HepG2 (cell line): ENCODE data around the gene UBAP1.

Experiments
- NFIC ChIP-seq: IDR thresholded peaks from 2 replicates; pipeline ENCODE4 v1.6.1; 2012; ENCODE audit warnings: mild to moderate bottlenecking, low read length, inconsistent platforms
- PBX3 ChIP-seq: sonication (generic); formaldehyde crosslinking; IDR thresholded peaks from 2 replicates; pipeline ENCODE4 v1.8.1; 2023; ENCODE audit warnings: missing genetic modification reagents, inconsistent platforms, borderline replicate concordance
- RCOR2 ChIP-seq: IDR thresholded peaks from 2 replicates; pipeline ENCODE4 v1.6.1; 2016; ENCODE audit warnings: missing biosample characterization, missing genetic modification reagents
- ZBTB8A ChIP-seq: sonication (generic); formaldehyde crosslinking; IDR thresholded peaks from 2 replicates; pipeline ENCODE4 v1.4.0; 2020; ENCODE audit warnings: mild to moderate bottlenecking, low read depth, missing genetic modification reagents, borderline replicate concordance

GRCh38 chr9:34197756-34198711 lies 19.2 kb downstream of the UBAP1 start:
- TF ChIP-seq RCOR2 (CRISPR knock-in tag) (no peak), NFIC (no peak), PBX3 (CRISPR knock-in tag) (no peak), ZBTB8A (no peak)
